HepG2 (cell line): ENCODE measurements around the gene ALG14. TPM values are rescaled to one million over a fixed set of nuclear protein-coding genes. Genes with fewer than 3 reads are reported as not detected.
A peak's percentile ranks its signal among the peaks of the same experiment; 100 is the strongest.

Source experiments
- DMAP1 ChIP-seq: IDR thresholded peaks from 2 replicates; pipeline ENCODE4 v1.6.1; 2016
- FOXM1 ChIP-seq: sonication (generic); formaldehyde crosslinking; IDR thresholded peaks from 2 replicates; pipeline ENCODE4 v1.5.0; 2020; ENCODE audit warnings: missing genetic modification reagents
- MLLT10 ChIP-seq: sonication (generic); formaldehyde crosslinking; IDR thresholded peaks from 2 replicates; pipeline ENCODE4 v1.4.0; 2020; ENCODE audit warnings: missing genetic modification reagents
- NR1H2 ChIP-seq: sonication (generic); formaldehyde crosslinking; IDR thresholded peaks from 2 replicates; pipeline ENCODE4 v1.8.1; 2022; ENCODE audit warnings: low read depth, missing genetic modification reagents, borderline replicate concordance
- PATZ1 ChIP-seq: sonication (generic); formaldehyde crosslinking; IDR thresholded peaks from 2 replicates; pipeline ENCODE4 v1.4.0; 2020; ENCODE audit warnings: missing genetic modification reagents
- POLR2AphosphoS5 ChIP-seq: IDR thresholded peaks from 2 replicates; pipeline ENCODE4 v1.6.1; 2012; ENCODE audit warnings: low read depth, low read length
- REL ChIP-seq: sonication (generic); formaldehyde crosslinking; conservative IDR thresholded peaks from 2 replicates; pipeline ENCODE4 v1.8.0; 2022; ENCODE audit warnings: mild to moderate bottlenecking, missing genetic modification reagents, moderate library complexity
- SAFB2 ChIP-seq: sonication (generic); formaldehyde crosslinking; IDR thresholded peaks from 2 replicates; pipeline ENCODE4 v1.5.1; 2020; ENCODE audit warnings: missing genetic modification reagents, low read depth, mild to moderate bottlenecking, borderline replicate concordance
- SAP130 ChIP-seq: IDR thresholded peaks from 2 replicates; pipeline ENCODE4 v1.6.1; 2016; ENCODE audit warnings: low read depth
- SP1 ChIP-seq, 2 experiments: fragments of 450-650 bp in 1 of 2; sonication (generic) in 1 of 2; formaldehyde crosslinking in 1 of 2; IDR thresholded peaks; 2 replicates each; pipeline versions ENCODE4 v1.4.0 to v1.6.1; 2016 to 2020; ENCODE audit warnings: missing genetic modification reagents in 1 of 2
- SP4 ChIP-seq: sonication (generic); formaldehyde crosslinking; IDR thresholded peaks from 2 replicates; pipeline ENCODE4 v1.8.1; 2023; ENCODE audit warnings: mild to moderate bottlenecking, missing genetic modification reagents
- SPEN ChIP-seq: sonication (generic); formaldehyde crosslinking; IDR thresholded peaks from 2 replicates; pipeline ENCODE4 v1.5.1; 2020; ENCODE audit warnings: low read depth, mild to moderate bottlenecking, missing genetic modification reagents
- THAP9 ChIP-seq: sonication (generic); formaldehyde crosslinking; IDR thresholded peaks from 2 replicates; pipeline ENCODE4; 2020; ENCODE audit warnings: missing genetic modification reagents, mild to moderate bottlenecking, borderline replicate concordance
- ZFY ChIP-seq: sonication (generic); formaldehyde crosslinking; IDR thresholded peaks from 2 replicates; pipeline ENCODE4 v1.4.0; 2020; ENCODE audit warnings: missing genetic modification reagents
- ZNF207 ChIP-seq: fragments of 450-650 bp; IDR thresholded peaks from 2 replicates; pipeline ENCODE4 v1.6.1; 2016; ENCODE audit warnings: antibody characterized with exemption, borderline replicate concordance
- ZNF280D ChIP-seq: sonication (generic); formaldehyde crosslinking; IDR thresholded peaks from 2 replicates; pipeline ENCODE4 v1.5.1; 2020; ENCODE audit warnings: mild to moderate bottlenecking, missing genetic modification reagents
- ZNF557 ChIP-seq: sonication (generic); formaldehyde crosslinking; IDR thresholded peaks from 2 replicates; pipeline ENCODE4 v1.4.0; 2020; ENCODE audit warnings: missing genetic modification reagents
- ZNF562 ChIP-seq: sonication (generic); formaldehyde crosslinking; IDR thresholded peaks from 2 replicates; pipeline ENCODE4 v1.8.0; 2022; ENCODE audit warnings: missing genetic modification reagents, borderline replicate concordance
- ZNF792 ChIP-seq: IDR thresholded peaks from 2 replicates; pipeline ENCODE4 v1.6.1; 2016
- ZNF839 ChIP-seq: sonication (generic); formaldehyde crosslinking; IDR thresholded peaks from 2 replicates; pipeline ENCODE4 v1.4.0; 2020; ENCODE audit warnings: missing genetic modification reagents, mild to moderate bottlenecking, borderline replicate concordance
- polyA plus RNA-seq, 8 experiments: library from polyadenylated mRNA; depleted of rRNA in 3 of 8; stranded (reverse) in 7 of 8; unstranded in 1 of 8; fragments of >200 nt; fragmentation: Illumina TruSeq in 4 of 8; extraction: Trizol in 4 of 8; gene quantifications; 2 replicates each; pipeline versions ENCODE4 v1.2.1 to v1.2.3, GENCODE V29; 2011 to 2016; ENCODE audit warnings: low read depth in 4 of 8, missing spikeins in 1 of 8, mixed read lengths in 1 of 8; ENCODE audit not compliant: insufficient read depth in 1 of 8
- total RNA-seq, 5 experiments: library from RNA; depleted of rRNA; stranded (reverse); fragments of >200 nt; fragmentation: Illumina TruSeq; extraction: Trizol; gene quantifications; 2 replicates each; pipeline ENCODE4 v1.2.3, GENCODE V29; 2016; ENCODE audit warnings: low read depth in 1 of 5
- TF ChIP-seq, protein P1 (sequence below): sonication (generic); formaldehyde crosslinking; IDR thresholded peaks from 2 replicates; pipeline ENCODE4 v1.4.0; 2020; ENCODE audit warnings: mild to moderate bottlenecking, low read depth, missing genetic modification reagents

The ALG14 gene
- total and polyA plus RNA-seq, 2 of the 13 experiments (the other 11 are each of a cell fraction or from before 2014, with no cell fraction given), result 4.5 to 12.7 TPM

- TF ChIP-seq ZNF280D (CRISPR knock-in tag) (0 out of 2 replicates have a peak, but pooled peaks have one; percentile 56), FOXM1 (CRISPR knock-in tag) (no peak), ZNF839 (CRISPR knock-in tag) (peak; percentile 56; the same call in 1 of the 2 replicates), MLLT10 (CRISPR knock-in tag) (no peak), NR1H2 (CRISPR knock-in tag) (no peak), THAP9 (CRISPR knock-in tag) (peak; percentile 83; the same call in 1 of the 2 replicates), SP4 (CRISPR knock-in tag) (peak; percentile 73; the same call in 1 of the 2 replicates), ZNF557 (no peak), ZNF562 (CRISPR knock-in tag) (no peak), ZFY (peak; percentile 78), SP1 (IDR thresholded peaks at IDR 0.05) (no peak), SP1 (CRISPR knock-in tag; IDR thresholded peaks at IDR 0.05) (peak; percentile 51), REL (CRISPR knock-in tag) (no peak), POLR2AphosphoS5 (peak; percentile 91), SAFB2 (CRISPR knock-in tag) (no peak), DMAP1 (CRISPR knock-in tag) (peak; percentile 81), SAP130 (CRISPR knock-in tag) (peak; percentile 94), PATZ1 (0 out of 2 replicates have a peak, but pooled peaks have one; percentile 6), SPEN (peak; percentile 78; the same call in 1 of the 2 replicates), ZNF207 (no peak), ZNF792 (peak; percentile 73; the same call in 1 of the 2 replicates)
- TF ChIP-seq, protein P1, sequence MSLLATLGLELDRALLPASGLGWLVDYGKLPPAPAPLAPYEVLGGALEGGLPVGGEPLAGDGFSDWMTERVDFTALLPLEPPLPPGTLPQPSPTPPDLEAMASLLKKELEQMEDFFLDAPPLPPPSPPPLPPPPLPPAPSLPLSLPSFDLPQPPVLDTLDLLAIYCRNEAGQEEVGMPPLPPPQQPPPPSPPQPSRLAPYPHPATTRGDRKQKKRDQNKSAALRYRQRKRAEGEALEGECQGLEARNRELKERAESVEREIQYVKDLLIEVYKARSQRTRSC (CRISPR knock-in tag), result peak; percentile 74; the same call in 1 of the 2 replicates
Measured at GRCh38 chr1:95072532-95073419, at the start of gene ALG14 (continued).
